HG03342 (cell line): ENCODE data around the gene MDP1.
A peak's percentile ranks its signal among the peaks of the same experiment; 100 is the strongest.

Experiments
- ATAC-seq: cut with Tn5 transposase; IDR thresholded peaks from one replicate; pipeline ENCODE4 v1.9.1; 2021; ENCODE audit warnings: mild to moderate bottlenecking, moderate library complexity; ENCODE audit not compliant: unreplicated experiment

The MDP1 gene

DNA sequence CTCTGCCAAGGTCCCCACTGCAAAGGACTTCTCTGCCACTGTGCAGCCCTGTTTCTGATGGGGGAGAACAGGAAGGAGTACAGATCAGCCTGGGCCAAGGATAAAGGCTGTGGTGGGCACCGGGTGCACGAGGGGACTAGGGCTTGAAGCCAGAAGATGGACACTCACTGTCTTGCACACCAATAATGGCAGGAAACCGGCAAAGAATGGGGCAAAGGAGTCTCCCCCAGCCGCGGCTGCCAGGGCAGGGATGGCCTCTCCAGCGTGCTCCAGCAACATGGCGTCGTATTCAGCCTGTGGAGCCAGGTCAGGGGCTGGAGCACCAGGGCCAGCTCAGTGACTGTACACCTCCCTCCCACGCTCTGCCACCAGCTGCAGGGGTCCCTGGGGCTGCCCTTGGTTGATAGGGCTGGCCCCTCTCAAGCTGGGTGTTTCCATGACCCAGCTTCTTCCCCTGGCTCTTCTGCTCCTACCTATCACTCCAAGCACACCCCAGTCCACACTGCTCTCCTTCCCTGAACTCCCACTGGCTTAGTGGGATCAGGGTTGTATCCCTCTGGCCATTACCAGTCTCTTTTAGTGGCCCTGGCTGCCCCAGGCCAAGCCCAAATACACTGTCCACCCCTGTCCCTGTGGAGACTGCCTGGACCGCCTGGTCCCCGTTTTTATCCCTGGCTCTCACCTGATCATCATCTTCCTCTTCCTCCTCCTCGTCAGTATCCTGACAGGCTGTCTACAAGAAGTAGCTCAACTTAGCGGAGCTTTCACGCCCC lies 33.6 kb downstream of the MDP1 start:
- no peak for ATAC-seq

GRCh38 chr14:24181371-24182077 lies 34.3 kb downstream of the MDP1 start:
- no peak for ATAC-seq

DNA sequence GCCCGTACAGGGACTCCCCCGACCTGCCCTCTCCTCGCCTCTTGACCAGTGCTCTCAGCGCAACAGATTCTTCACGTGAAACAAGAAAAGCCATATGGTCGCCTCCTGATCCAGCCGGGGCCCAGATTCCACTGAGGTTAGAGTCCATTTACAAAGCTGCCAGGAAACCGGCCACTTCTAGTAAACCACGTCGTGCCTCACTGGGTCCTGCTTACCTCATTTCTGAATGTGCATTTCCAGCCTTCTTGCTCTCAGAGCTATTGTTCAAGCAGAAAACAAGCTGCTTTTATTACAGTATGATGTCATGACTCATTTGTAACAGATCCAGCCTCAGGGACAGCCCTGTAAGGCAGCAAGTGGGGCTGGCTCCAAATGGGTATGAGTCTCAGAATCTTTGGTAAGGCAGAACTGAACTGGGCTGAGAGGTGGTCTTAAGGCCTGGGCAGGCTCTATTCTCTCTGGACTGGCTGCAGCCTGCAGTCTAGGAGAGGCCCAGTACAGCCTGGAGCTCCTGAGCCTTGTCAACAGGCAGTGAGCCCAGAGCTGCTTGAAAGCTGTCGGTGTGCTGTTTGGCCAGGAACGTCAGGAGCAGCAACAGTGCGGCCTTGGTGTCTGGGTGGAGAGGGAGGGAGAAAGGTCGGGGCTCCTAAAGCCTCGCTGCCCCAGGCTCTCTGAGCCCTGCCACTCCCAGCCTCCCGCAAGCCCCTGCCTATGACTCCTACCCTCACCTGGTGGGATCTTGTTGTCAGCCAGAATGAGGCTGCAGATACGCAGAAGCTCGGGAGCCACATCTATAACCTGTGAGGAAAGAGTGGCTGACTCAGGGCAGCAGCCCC lies 35.7 kb downstream of the MDP1 start:
- ATAC-seq = no peak

- ATAC-seq = no peak
These were observed 36.4 kb downstream of the MDP1 start for GRCh38 chr14:24179294-24179960.

- no peak for ATAC-seq
These were observed 37.3 kb downstream of the MDP1 start for GRCh38 chr14:24178399-24179178.

- no peak for ATAC-seq
These were observed 38.0 kb downstream of the MDP1 start for GRCh38 chr14:24177891-24178290.

- no peak for ATAC-seq
These were observed 38.6 kb downstream of the MDP1 start for GRCh38 chr14:24177041-24177825.

DNA sequence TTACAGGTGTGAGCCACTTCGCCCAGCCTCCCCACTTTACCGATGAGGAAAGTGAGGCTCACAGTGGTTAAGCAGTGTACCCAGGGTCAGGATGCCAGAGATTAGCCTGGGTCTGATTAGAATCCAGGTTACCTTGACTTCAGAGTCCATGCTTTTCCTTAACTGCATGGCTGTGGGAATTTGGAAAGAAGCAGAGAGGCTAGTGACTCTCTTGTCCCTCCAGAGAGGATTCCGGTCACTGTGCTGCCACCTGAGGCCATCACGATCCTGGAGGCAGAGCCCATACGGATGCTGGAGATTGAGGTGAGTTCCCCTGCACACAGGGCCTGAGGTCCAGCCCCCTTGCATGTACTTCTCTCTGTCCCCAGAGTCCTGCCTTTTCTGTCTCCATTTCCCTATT lies 39.3 kb downstream of the MDP1 start:
- no peak for ATAC-seq

GRCh38 chr14:24172871-24173281 lies 43.0 kb downstream of the MDP1 start:
- no peak for ATAC-seq

GRCh38 chr14:24172261-24172860 lies 43.5 kb downstream of the MDP1 start:
- no peak for ATAC-seq

GRCh38 chr14:24171422-24172260 lies 44.2 kb downstream of the MDP1 start, which contains the start of gene REC8:
TSS of gene REC8 (plus strand) at chr14:24172080. CDS start at chr14:24172553, 473 bp downstream.
- ATAC-seq = peak; percentile 72

- no peak for ATAC-seq
These were observed 48.3 kb downstream of the MDP1 start for GRCh38 chr14:24167469-24168114.

- ATAC-seq = no peak
These were observed 50.1 kb downstream of the MDP1 start for GRCh38 chr14:24165785-24166184.

- no peak for ATAC-seq
These were observed 51.3 kb downstream of the MDP1 start for GRCh38 chr14:24164518-24164991.
